Ovary (tissue), 9 donors: ENCODE results near the gene TBC1D9B. TPM values are rescaled to one million over a fixed set of nuclear protein-coding genes. Genes with fewer than 3 reads are reported as not detected.

ENCODE experiments used
- DNase-seq, 5 donors: peaks; one replicate each; pipeline ENCODE4 v3.0.0-alpha.2; 2019 to 2020
- H3K27ac ChIP-seq, 2 donors: fragments of 200-600 bp; one replicate each; pipeline versions ENCODE4 v1.5.1 to v1.8.0; 2019 to 2022
- H3K27me3 ChIP-seq: fragments of 200-600 bp; one replicate; pipeline ENCODE4 v1.8.0; 2022
- H3K36me3 ChIP-seq: fragments of 200-600 bp; sonication (generic); one replicate; pipeline ENCODE4 v1.5.1; 2019
- H3K4me1 ChIP-seq: one replicate; pipeline ENCODE4 v1.8.1; 2013; ENCODE audit warnings: mild to moderate bottlenecking, moderate library complexity; ENCODE audit not compliant: insufficient read depth
- H3K4me3 ChIP-seq: fragments of 200-600 bp; sonication (generic); one replicate; pipeline ENCODE4 v1.5.1; 2017
- H3K9me3 ChIP-seq, 2 donors: fragments of 200-600 bp in 1 of 2; sonication (generic) in 1 of 2; one replicate each; pipeline versions ENCODE4 v1.5.1 to v1.8.1; 2013 to 2019; ENCODE audit warnings: mild to moderate bottlenecking in 1 of 2, moderate library complexity in 1 of 2
- EP300 ChIP-seq: sonication (generic); formaldehyde crosslinking; IDR thresholded peaks from one replicate; pipeline ENCODE4 v1.6.1; 2017; ENCODE audit warnings: antibody characterized with exemption
- POLR2A ChIP-seq: fragments of 450-650 bp; IDR thresholded peaks from one replicate; pipeline ENCODE4 v1.6.1; 2017; ENCODE audit warnings: antibody characterized with exemption, mild to moderate bottlenecking, moderate library complexity
- WGBS, 3 donors: extraction: QIAGEN DNeasy Blood & Tissue Kit in 1 of 3; methylation state at CpG; one replicate each; pipeline versions ENCODE4 v1.1.5 to v1.1.7; 2013 to 2017; 5-methylcytosine and 5-hydroxymethylcytosine counted together
- intact Hi-C, 4 donors: fragments of 100-400 bp; cut with DNase I; formaldehyde crosslinking; loops; one replicate each; pipeline versions ENCODE4 v1.11.0 to v1.15.1; 2022 to 2023
- polyA plus RNA-seq, 2 donors: library from polyadenylated mRNA; stranded (reverse); fragments of 200-250 nt in 1 of 2; fragments of 350-450 nt in 1 of 2; fragmentation: Illumina TruSeq in 1 of 2; extraction: RNeasy Lipid Tissue Mini Kit (QIAGEN cat#74804) in 1 of 2; gene quantifications; one replicate each; pipeline ENCODE4 v1.2.3, GENCODE V29; 2013 to 2014
- total RNA-seq, 7 donors: library from RNA; depleted of rRNA in 2 of 7; stranded (reverse); fragments of >200 nt in 2 of 7; fragmentation: NEBNext Ultra II Directional in 3 of 7; extraction: Animal tissue kit (Norgen Biotek cat#: 25700) in 3 of 7; gene quantifications; one replicate each; pipeline versions ENCODE4 v1.1.0 to v1.2.4, GENCODE V29; 2016 to 2023
- TF ChIP-seq, protein P1 (sequence below), 3 donors: fragments of 450-650 bp in 2 of 3; fragments of 200-600 bp in 1 of 3; IDR thresholded peaks; one replicate each; pipeline versions ENCODE4 v1.5.1 to v1.8.0; 2016 to 2022; ENCODE audit warnings: antibody characterized with exemption in 3 of 3, mild to moderate bottlenecking in 1 of 3
- donor health status: DM: no; HTN: no; CAD: no; lungs with moderate emphysema.
- donor health status: DM: no; HTN: no; CAD: no.
- donor health status: Bipolar disorder and iron deficiency.
- donor health status: DM: yes; HTN: yes; CAD: no.
- donor health status: DM: no; HTN: no; CAD: no.
- donor health status: DM: yes; HTN: yes; CAD: no.

Gene TBC1D9B
- total and polyA plus RNA-seq, 9 donors, result 48.3 to 121 (median 86.5) TPM

DNA sequence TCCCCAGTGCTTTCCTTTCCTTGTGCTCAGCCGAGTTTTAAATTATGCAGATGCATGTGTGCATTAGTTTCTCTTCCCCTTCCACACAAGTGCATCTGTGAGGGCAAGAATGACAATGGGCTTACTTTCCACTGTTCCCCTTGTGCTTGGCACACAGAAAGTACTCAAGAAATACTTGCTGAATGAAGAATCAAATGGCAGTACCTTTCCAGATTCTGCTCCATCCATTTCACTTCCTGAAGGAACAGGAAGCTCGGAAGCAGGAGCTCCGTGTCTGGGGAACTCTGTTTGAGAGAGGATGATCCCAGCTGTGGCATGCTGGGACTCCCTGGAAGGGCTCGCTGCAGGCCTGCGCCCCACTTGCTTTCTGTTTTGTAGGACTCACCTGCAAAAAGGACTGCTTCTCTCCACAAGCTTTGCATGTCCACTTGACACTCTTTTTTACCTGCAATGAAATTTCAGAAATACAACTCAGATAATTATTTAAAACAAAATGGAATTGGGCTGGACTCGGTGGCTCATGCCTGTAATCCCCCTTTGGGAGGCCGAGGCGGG, 54.6 kb downstream of the TBC1D9B start:
- intact Hi-C loops, result loop anchor here in 1 of 4 donors (10.0 kb wide), 1 partner anchor 58 kb away; the partner anchor contains the start of gene LTC4S
- H3K27me3 ChIP-seq, result no peaks in the 10 kb centered on the region
- H3K27ac ChIP-seq, result no peak overlapping the region
- no peak for DNase-seq
- WGBS, 3 donors, result 76 to 84% (median 82%) methylated on average over 8 of the region's 8 CpGs
- H3K4me3 ChIP-seq, result no peak overlapping the region
- H3K9me3 ChIP-seq, result no peaks in the 10 kb centered on the region
- H3K4me1 ChIP-seq, result peaks cover 2% of the 10 kb centered on the region
- no peaks in the 10 kb centered on the region for H3K36me3 ChIP-seq
- no peak for TF ChIP-seq POLR2A
- TF ChIP-seq EP300, result no peak
- TF ChIP-seq, protein P1, sequence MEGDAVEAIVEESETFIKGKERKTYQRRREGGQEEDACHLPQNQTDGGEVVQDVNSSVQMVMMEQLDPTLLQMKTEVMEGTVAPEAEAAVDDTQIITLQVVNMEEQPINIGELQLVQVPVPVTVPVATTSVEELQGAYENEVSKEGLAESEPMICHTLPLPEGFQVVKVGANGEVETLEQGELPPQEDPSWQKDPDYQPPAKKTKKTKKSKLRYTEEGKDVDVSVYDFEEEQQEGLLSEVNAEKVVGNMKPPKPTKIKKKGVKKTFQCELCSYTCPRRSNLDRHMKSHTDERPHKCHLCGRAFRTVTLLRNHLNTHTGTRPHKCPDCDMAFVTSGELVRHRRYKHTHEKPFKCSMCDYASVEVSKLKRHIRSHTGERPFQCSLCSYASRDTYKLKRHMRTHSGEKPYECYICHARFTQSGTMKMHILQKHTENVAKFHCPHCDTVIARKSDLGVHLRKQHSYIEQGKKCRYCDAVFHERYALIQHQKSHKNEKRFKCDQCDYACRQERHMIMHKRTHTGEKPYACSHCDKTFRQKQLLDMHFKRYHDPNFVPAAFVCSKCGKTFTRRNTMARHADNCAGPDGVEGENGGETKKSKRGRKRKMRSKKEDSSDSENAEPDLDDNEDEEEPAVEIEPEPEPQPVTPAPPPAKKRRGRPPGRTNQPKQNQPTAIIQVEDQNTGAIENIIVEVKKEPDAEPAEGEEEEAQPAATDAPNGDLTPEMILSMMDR (IDR thresholded peaks at IDR 0.05), result no peak

DNA sequence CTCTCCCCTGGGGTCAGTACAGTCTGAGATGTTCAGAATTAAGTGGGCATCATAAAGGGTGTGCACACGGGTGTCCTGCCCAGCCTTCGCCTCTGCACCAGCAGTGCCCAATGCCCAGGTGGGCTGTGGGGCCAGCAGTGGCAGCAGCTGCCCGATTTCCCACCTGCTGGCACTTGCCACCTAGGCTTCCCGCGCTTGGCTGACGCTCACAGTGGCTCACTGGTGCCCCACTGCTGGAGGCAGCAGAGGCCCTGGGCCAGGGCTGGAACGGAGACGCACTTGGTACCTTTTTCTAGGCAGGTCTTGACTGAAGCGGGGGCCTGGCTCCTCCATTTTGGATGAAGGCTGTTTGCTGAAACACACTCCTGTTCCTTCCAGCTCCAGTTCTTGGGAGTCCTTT, 66.1 kb downstream of the TBC1D9B start:
- Histone ChIP-seq H3K27ac (no peak overlapping the region), H3K9me3 (no peaks in the 10 kb centered on the region), H3K4me3 (no peak overlapping the region), H3K4me1 (no peaks in the 10 kb centered on the region), H3K27me3 (no peaks in the 10 kb centered on the region), H3K36me3 (no peaks in the 10 kb centered on the region)
- 88 to 90% (median 90%) methylated on average over 9 of the region's 9 CpGs for WGBS, 3 donors
- intact Hi-C loops, result no loop called here
- DNase-seq, result no peak
- TF ChIP-seq POLR2A (no peak), EP300 (no peak)
- TF ChIP-seq, protein P1 (IDR thresholded peaks at IDR 0.05), result no peak

GRCh38 chr5:179840766-179841165, 66.9 kb downstream of the TBC1D9B start:
- H3K4me1 ChIP-seq, result no peaks in the 10 kb centered on the region
- H3K27ac ChIP-seq, result no peak overlapping the region
- H3K27me3 ChIP-seq, result no peaks in the 10 kb centered on the region
- intact Hi-C loops, result no loop called here
- TF ChIP-seq EP300, result no peak
- no peak for TF ChIP-seq POLR2A
- TF ChIP-seq, protein P1 (IDR thresholded peaks at IDR 0.05), result no peak
- WGBS, 3 donors, result 85 to 91% (median 88%) methylated on average over 17 of the region's 17 CpGs
- H3K9me3 ChIP-seq, result no peaks in the 10 kb centered on the region
- no peaks in the 10 kb centered on the region for H3K36me3 ChIP-seq
- no peak overlapping the region for H3K4me3 ChIP-seq
- no peak for DNase-seq

DNA sequence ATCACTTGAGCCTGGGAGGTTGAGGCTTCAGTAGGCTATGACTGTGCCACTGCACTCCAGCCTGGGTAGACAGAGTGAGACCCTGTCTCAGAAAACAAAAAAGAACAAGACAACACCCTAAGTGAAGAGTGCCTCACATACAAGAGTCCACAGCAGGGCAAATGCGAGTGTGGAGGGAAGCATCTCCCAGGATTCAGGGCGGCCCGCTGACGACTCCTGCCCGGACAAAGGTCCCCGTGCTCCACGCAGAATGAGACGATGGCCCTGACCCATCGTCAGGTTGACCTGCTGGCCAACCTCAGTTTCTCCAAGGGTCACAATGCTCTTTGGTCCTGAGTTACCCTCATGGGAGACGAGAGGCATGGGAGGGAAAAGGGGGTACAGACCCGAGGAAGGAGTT, 67.4 kb downstream of the TBC1D9B start:
- 88 to 94% (median 91%) methylated on average over 11 of the region's 11 CpGs for WGBS, 3 donors
- Histone ChIP-seq H3K4me3 (no peak overlapping the region), H3K4me1 (no peaks in the 10 kb centered on the region), H3K9me3 (no peaks in the 10 kb centered on the region), H3K27ac (no peak overlapping the region), H3K27me3 (no peaks in the 10 kb centered on the region), H3K36me3 (no peaks in the 10 kb centered on the region)
- no peak for DNase-seq
- intact Hi-C loops, result no loop called here
- TF ChIP-seq EP300, result no peak
- TF ChIP-seq, protein P1 (IDR thresholded peaks at IDR 0.05), result no peak
- TF ChIP-seq POLR2A, result no peak
